ENCODE data around the gene OGFOD3.

The OGFOD3 gene

DNA sequence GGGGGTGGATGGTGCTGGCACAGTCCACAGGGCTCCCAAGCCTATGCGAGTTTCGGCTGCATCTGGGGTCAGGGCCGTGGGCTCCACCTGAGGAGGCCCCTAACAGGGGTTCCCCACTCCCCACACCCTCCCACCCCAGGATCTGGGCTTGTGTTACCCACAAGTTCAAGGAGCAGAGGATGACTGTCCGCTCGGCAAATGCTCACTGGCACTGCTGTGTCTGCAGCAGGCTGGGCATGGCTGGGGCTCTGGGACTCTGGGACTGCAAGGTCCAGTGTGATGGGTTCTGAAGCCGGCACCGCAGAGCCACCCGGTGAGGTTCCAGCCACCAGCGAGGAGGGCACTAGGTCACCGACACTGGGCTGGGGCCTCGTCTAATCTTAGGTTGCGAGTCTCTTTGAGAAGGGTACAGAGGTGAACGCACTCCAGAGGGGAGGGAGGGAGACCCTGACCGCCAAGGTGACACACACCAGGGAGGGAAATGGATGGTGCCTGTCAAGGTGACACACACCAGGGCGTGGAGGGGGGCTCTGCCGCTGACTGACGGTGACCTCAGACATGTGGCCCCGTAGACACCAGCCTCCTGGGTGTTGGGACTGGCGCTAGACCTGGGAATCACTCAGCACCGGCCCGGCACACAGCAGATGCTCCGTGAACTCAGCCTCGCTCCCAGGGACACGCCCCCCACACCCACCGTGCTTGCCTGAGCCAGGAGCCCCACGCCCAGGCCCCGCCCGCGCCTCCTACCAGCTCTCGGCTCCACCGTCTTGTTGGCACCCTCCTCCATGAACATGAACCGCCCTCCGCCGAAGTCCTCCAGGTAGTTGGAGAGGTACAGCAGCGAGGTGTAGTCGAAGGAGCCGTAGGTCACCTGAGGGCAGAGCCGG, 20.7 kb downstream of the OGFOD3 start:
- TF ChIP-seq CTCF (IDR thresholded peaks at IDR 0.05; ENCODE audit: insufficient read depth, low read depth, low read length, missing control alignments), result no peak
- DNase-seq (ENCODE audit: low read depth), result no peak
- H3K4me3 ChIP-seq (ENCODE audit: low read length), result no peak overlapping the region

GRCh38 chr17:82396601-82397435, 21.6 kb downstream of the OGFOD3 start:
- H3K4me3 ChIP-seq (ENCODE audit: low read length), result no peak overlapping the region
- no peak for TF ChIP-seq CTCF (IDR thresholded peaks at IDR 0.05; ENCODE audit: insufficient read depth, low read depth, low read length, missing control alignments)
- DNase-seq (ENCODE audit: low read depth), result peak; percentile 28

DNA sequence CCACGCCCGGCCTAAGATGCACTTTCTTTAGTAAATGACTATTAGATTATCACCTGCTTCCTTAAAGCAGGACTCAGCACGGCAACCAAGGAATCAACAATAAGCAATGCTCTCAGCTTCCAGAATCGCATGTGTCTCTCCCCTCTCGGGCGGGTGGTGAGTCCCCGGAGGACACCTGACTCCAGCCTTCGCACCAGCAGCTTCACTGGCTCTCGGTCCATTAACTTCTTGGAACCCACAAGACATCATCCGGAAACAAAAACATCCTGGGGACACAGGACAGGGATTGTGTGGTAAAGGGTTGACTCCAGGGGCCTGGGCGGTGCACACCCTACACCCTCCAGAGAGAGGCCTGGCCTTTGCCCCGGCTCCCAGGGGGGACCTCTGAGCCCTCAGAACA, 24.1 kb downstream of the OGFOD3 start:
- DNase-seq (ENCODE audit: low read depth), result no peak
- no peak overlapping the region for H3K4me3 ChIP-seq (ENCODE audit: low read length)

GRCh38 chr17:82392941-82393340, 25.4 kb downstream of the OGFOD3 start:
- H3K4me3 ChIP-seq (ENCODE audit: low read length), result no peak overlapping the region
- DNase-seq (ENCODE audit: low read depth), result no peak
- no peak for TF ChIP-seq CTCF (IDR thresholded peaks at IDR 0.05; ENCODE audit: insufficient read depth, low read depth, low read length, missing control alignments)

More for the DNA sequence above, 24.1 kb downstream of the OGFOD3 start:
- TF ChIP-seq CTCF (IDR thresholded peaks at IDR 0.05; ENCODE audit: insufficient read depth, low read depth, low read length, missing control alignments), result no peak

- DNase-seq (ENCODE audit: low read depth), result no peak
- TF ChIP-seq CTCF (IDR thresholded peaks at IDR 0.05; ENCODE audit: insufficient read depth, low read depth, low read length, missing control alignments), result no peak
- H3K4me3 ChIP-seq (ENCODE audit: low read length), result no peak overlapping the region
These were observed 26.0 kb downstream of the OGFOD3 start for GRCh38 chr17:82392209-82392920.

GRCh38 chr17:82391496-82392066, 26.8 kb downstream of the OGFOD3 start:
- no peak for TF ChIP-seq CTCF (IDR thresholded peaks at IDR 0.05; ENCODE audit: insufficient read depth, low read depth, low read length, missing control alignments)
- DNase-seq (ENCODE audit: low read depth), result no peak
- H3K4me3 ChIP-seq (ENCODE audit: low read length), result no peak overlapping the region
